ENCODE measurements around the gene SEMA7A. TPM values are rescaled to one million over a fixed set of nuclear protein-coding genes. Genes with fewer than 3 reads are reported as not detected.

SEMA7A gene
- total and polyA plus RNA-seq, 2 experiments from 2014 or later, result 2.4 to 9.5 TPM

GRCh38 chr15:74387141-74387541, 46.6 kb downstream of the SEMA7A start:
- Histone ChIP-seq H3K79me2 (no peaks in the 10 kb centered on the region), H3K4me1 (ENCODE audit: insufficient read depth) (peaks cover 26% of the 10 kb centered on the region), H3K9me2 (replicated peaks; ENCODE audit: insufficient read depth) (no peaks in the 10 kb centered on the region), H3K4me3 (no peak overlapping the region), H3K27me3 (no peaks in the 10 kb centered on the region), H3K4me2 (no peak overlapping the region), H3K36me3 (replicated peaks; ENCODE audit: insufficient read depth, low read depth) (no peaks in the 10 kb centered on the region), H4K20me1 (ENCODE audit: insufficient read depth, poor library complexity, severe bottlenecking) (no peaks in the 10 kb centered on the region), H2AFZ (no peak overlapping the region), H3K27ac (no peak overlapping the region), H3K9me3 (ENCODE audit: low read depth) (no peaks in the 10 kb centered on the region)
- 90% methylated on average over 13 of the region's 13 CpGs for WGBS (ENCODE audit: low lambda C conversion rate, missing lambda C conversion rate)
- no peak for DNase-seq (ENCODE audit: low spot score)
- TF ChIP-seq EZH2phosphoT487 (IDR thresholded peaks at IDR 0.05; ENCODE audit: low read depth, severe bottlenecking, unreplicated experiment), result no peak
- TF ChIP-seq CTCF (IDR thresholded peaks at IDR 0.05; ENCODE audit: poor library complexity), result no peak
- TF ChIP-seq EZH2 (IDR thresholded peaks at IDR 0.05; ENCODE audit: borderline replicate concordance), result no peak

- Histone ChIP-seq H3K27ac (no peak overlapping the region), H2AFZ (no peak overlapping the region), H3K36me3 (replicated peaks; ENCODE audit: insufficient read depth, low read depth) (no peaks in the 10 kb centered on the region), H3K9me2 (replicated peaks; ENCODE audit: insufficient read depth) (no peaks in the 10 kb centered on the region), H3K4me2 (no peak overlapping the region), H3K4me3 (no peak overlapping the region), H4K20me1 (ENCODE audit: insufficient read depth, poor library complexity, severe bottlenecking) (no peaks in the 10 kb centered on the region), H3K4me1 (ENCODE audit: insufficient read depth) (peaks cover 22% of the 10 kb centered on the region), H3K79me2 (no peaks in the 10 kb centered on the region), H3K9me3 (ENCODE audit: low read depth) (no peaks in the 10 kb centered on the region), H3K27me3 (no peaks in the 10 kb centered on the region)
- DNase-seq (ENCODE audit: low spot score), result no peak
- WGBS (ENCODE audit: low lambda C conversion rate, missing lambda C conversion rate), result 87% methylated on average over 9 of the region's 15 CpGs
- TF ChIP-seq EZH2phosphoT487 (IDR thresholded peaks at IDR 0.05; ENCODE audit: low read depth, severe bottlenecking, unreplicated experiment), result no peak
- TF ChIP-seq EZH2 (IDR thresholded peaks at IDR 0.05; ENCODE audit: borderline replicate concordance), result no peak
- no peak for TF ChIP-seq CTCF (IDR thresholded peaks at IDR 0.05; ENCODE audit: poor library complexity)
Observed at GRCh38 chr15:74386496-74387140, 47.1 kb downstream of the SEMA7A start.

- peaks cover 22% of the 10 kb centered on the region for H3K4me1 ChIP-seq (ENCODE audit: insufficient read depth)
- no peaks in the 10 kb centered on the region for H3K9me2 ChIP-seq (replicated peaks; ENCODE audit: insufficient read depth)
- 81% methylated on average over 6 of the region's 6 CpGs for WGBS (ENCODE audit: low lambda C conversion rate, missing lambda C conversion rate)
- no peak for TF ChIP-seq EZH2 (IDR thresholded peaks at IDR 0.05; ENCODE audit: borderline replicate concordance)
- TF ChIP-seq EZH2phosphoT487 (IDR thresholded peaks at IDR 0.05; ENCODE audit: low read depth, severe bottlenecking, unreplicated experiment), result no peak
- TF ChIP-seq CTCF (IDR thresholded peaks at IDR 0.05; ENCODE audit: poor library complexity), result no peak
- no peaks in the 10 kb centered on the region for H3K9me3 ChIP-seq (ENCODE audit: low read depth)
- no peak overlapping the region for H3K4me3 ChIP-seq
- no peaks in the 10 kb centered on the region for H3K27me3 ChIP-seq
- no peak overlapping the region for H3K4me2 ChIP-seq
- no peaks in the 10 kb centered on the region for H3K36me3 ChIP-seq (replicated peaks; ENCODE audit: insufficient read depth, low read depth)
- DNase-seq (ENCODE audit: low spot score), result no peak
- H4K20me1 ChIP-seq (ENCODE audit: insufficient read depth, poor library complexity, severe bottlenecking), result no peaks in the 10 kb centered on the region
- H2AFZ ChIP-seq, result no peak overlapping the region
- H3K27ac ChIP-seq, result no peak overlapping the region
- H3K79me2 ChIP-seq, result no peaks in the 10 kb centered on the region
Observed at GRCh38 chr15:74385733-74386132, 48.0 kb downstream of the SEMA7A start.

Data from hepatocyte (in vitro differentiated cells).